Smooth muscle cell (in vitro differentiated cells): Measurements from ENCODE around the gene ZFP36L1. TPM values are rescaled to one million over a fixed set of nuclear protein-coding genes. Genes with fewer than 3 reads are reported as not detected.

Experiments
- DNase-seq: peaks from one replicate; lab custom pipeline; 2025; ENCODE audit not compliant: unreplicated experiment; lab: John Stamatoyannopoulos, UW
- H2AFZ ChIP-seq: fragments of 200-600 bp; sonication (generic); 2 replicates; pipeline ENCODE4 v1.6.0; 2016; ENCODE audit warnings: antibody characterized with exemption, low read depth, mild to moderate bottlenecking
- H3F3A ChIP-seq: fragments of 200-600 bp; sonication (generic); 2 replicates; pipeline ENCODE4 v1.6.0; 2017; ENCODE audit warnings: antibody characterized with exemption, low read depth
- H3K27ac ChIP-seq: fragments of 200-600 bp; sonication (generic); 2 replicates; pipeline ENCODE4 v1.5.1; 2016; ENCODE audit warnings: low read depth, mild to moderate bottlenecking
- H3K27me3 ChIP-seq: fragments of 200-600 bp; sonication (generic); 2 replicates; pipeline ENCODE4 v1.6.1; 2016; ENCODE audit warnings: low read depth, mild to moderate bottlenecking
- H3K36me3 ChIP-seq: fragments of 200-600 bp; sonication (generic); 2 replicates; pipeline ENCODE4 v1.5.1; 2016; ENCODE audit warnings: low read depth
- H3K4me1 ChIP-seq: fragments of 200-600 bp; sonication (generic); 2 replicates; pipeline ENCODE4 v1.5.1; 2016; ENCODE audit warnings: low read depth
- H3K4me2 ChIP-seq: fragments of 200-600 bp; sonication (generic); 2 replicates; pipeline ENCODE4 v1.6.0; 2016; ENCODE audit warnings: mild to moderate bottlenecking
- H3K4me3 ChIP-seq: fragments of 200-600 bp; sonication (generic); 2 replicates; pipeline ENCODE4 v1.5.1; 2016; ENCODE audit warnings: mild to moderate bottlenecking
- H3K79me2 ChIP-seq: fragments of 200-600 bp; sonication (generic); 2 replicates; pipeline ENCODE4 v1.6.0; 2016; ENCODE audit warnings: low read depth, mild to moderate bottlenecking
- H3K9ac ChIP-seq: fragments of 200-600 bp; sonication (generic); 2 replicates; pipeline ENCODE4 v1.6.0; 2016; ENCODE audit warnings: low read depth
- H3K9me3 ChIP-seq: fragments of 200-600 bp; sonication (generic); replicated peaks from 2 replicates; pipeline ENCODE4 v1.5.1; 2016; ENCODE audit warnings: low read depth
- H4K20me1 ChIP-seq: fragments of 200-600 bp; sonication (generic); 2 replicates; pipeline ENCODE4 v1.6.0; 2016; ENCODE audit warnings: low read depth
- CTCF ChIP-seq: fragments of 200-600 bp; sonication (generic); IDR thresholded peaks from 2 replicates; pipeline ENCODE4 v1.5.1; 2017; ENCODE audit warnings: borderline replicate concordance, mild to moderate bottlenecking, antibody characterized with exemption; ENCODE audit not compliant: insufficient read depth, poor library complexity, severe bottlenecking
- WGBS: methylation state at CpG from one replicate; pipeline ENCODE4 v1.1.7; 2016; ENCODE audit warnings: low lambda C conversion rate; 5-methylcytosine and 5-hydroxymethylcytosine counted together
- polyA plus RNA-seq: library from polyadenylated mRNA; unstranded; fragments of >200 nt; fragmentation: Nextera tagmentation; extraction: Ambion mirVana; gene quantifications from 2 replicates; pipeline ENCODE4 v1.2.1, GENCODE V29; 2016
- total RNA-seq: library from RNA; depleted of rRNA; stranded (reverse); fragments of >200 nt; gene quantifications from 2 replicates; pipeline ENCODE4 v1.2.3, GENCODE V29; 2014

ZFP36L1 gene
- total and polyA plus RNA-seq, 2 experiments from 2014 or later = 166 to 418 TPM

DNA sequence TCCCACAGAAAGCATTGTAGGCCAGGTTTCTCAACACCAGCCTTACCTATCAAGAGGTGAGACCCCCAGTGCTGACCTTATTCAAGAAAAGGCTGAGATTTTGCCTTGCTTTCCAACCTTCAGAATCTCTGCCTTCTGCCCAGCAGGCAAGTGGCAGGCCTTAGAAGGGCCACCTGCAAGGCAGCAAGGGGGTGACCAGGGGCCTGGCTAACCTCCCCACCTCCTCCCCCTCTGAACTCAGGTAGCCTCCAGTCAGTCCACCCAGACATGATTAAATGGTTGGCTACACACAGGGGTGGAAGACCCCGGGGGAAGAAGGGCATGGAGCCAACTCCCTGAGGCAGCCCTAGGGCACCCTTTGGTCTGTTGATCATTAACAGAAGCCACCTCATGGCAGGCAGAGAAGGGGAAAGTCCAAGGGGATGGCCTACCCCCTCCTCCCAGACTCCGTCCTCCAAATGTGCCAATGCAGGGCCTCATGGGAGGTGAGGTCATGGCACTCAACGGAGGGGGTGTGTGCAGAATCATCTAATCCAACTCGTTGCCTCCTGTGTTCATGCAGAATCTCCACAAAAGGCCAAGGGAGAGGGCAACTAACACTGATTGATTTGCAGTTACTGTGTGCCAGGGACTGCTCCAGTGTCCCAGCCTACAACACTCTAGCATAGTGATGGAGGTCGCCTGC is 8.5 kb downstream of the ZFP36L1 start:
- Histone ChIP-seq H3K4me1 (peaks cover 32% of the 10 kb centered on the region), H3K27me3 (no peaks in the 10 kb centered on the region), H3K4me2 (no peak overlapping the region), H3K4me3 (no peak overlapping the region), H3K36me3 (peaks cover 8% of the 10 kb centered on the region), H3K9me3 (no peaks in the 10 kb centered on the region), H3K79me2 (peaks cover 20% of the 10 kb centered on the region), H3K27ac (peak overlapping the region; percentile 99), H2AFZ (no peak overlapping the region), H4K20me1 (peaks cover 31% of the 10 kb centered on the region), H3K9ac (no peak overlapping the region), H3F3A (peaks cover 66% of the 10 kb centered on the region)
- 88% methylated on average over 5 of the region's 5 CpGs for WGBS
- DNase-seq = no peak
- TF ChIP-seq CTCF = no peak

GRCh38 chr14:68783408-68784225 is 9.2 kb downstream of the ZFP36L1 start:
- Histone ChIP-seq H2AFZ (no peak overlapping the region), H3K4me3 (no peak overlapping the region), H3K9ac (no peak overlapping the region), H3K27ac (peak overlapping the region; percentile 99), H3K27me3 (no peaks in the 10 kb centered on the region), H3K4me1 (peaks cover 29% of the 10 kb centered on the region), H3F3A (peaks cover 68% of the 10 kb centered on the region), H3K79me2 (peaks cover 12% of the 10 kb centered on the region), H3K4me2 (no peak overlapping the region), H3K36me3 (peaks cover 5% of the 10 kb centered on the region), H4K20me1 (peaks cover 24% of the 10 kb centered on the region), H3K9me3 (no peaks in the 10 kb centered on the region)
- no peak for TF ChIP-seq CTCF
- WGBS = 98% methylated on average over 3 of the region's 3 CpGs
- DNase-seq = no peak

GRCh38 chr14:68782091-68782981 is 10.5 kb downstream of the ZFP36L1 start:
- Histone ChIP-seq H2AFZ (no peak overlapping the region), H3K27ac (peak overlapping the region; percentile 92), H3K4me1 (peaks cover 26% of the 10 kb centered on the region), H3K4me3 (no peak overlapping the region), H3K9ac (no peak overlapping the region), H3K36me3 (no peaks in the 10 kb centered on the region), H3F3A (peaks cover 69% of the 10 kb centered on the region), H3K79me2 (no peaks in the 10 kb centered on the region), H4K20me1 (peaks cover 11% of the 10 kb centered on the region), H3K27me3 (no peaks in the 10 kb centered on the region), H3K4me2 (no peak overlapping the region), H3K9me3 (no peaks in the 10 kb centered on the region)
- no peak for DNase-seq
- no peak for TF ChIP-seq CTCF
- 76% methylated on average over 10 of the region's 10 CpGs for WGBS
